GM12878 (cell line): ENCODE data around the gene CAVIN2. TPM values are rescaled to one million over a fixed set of nuclear protein-coding genes. Genes with fewer than 3 reads are reported as not detected.

Experiments
- ATAC-seq: fragments of 200-7000 bp; cut with Tn5 transposase; 3 replicates; pipeline ENCODE4 v1.9.1; 2020; ENCODE audit warnings: mild to moderate bottlenecking, moderate library complexity
- BruUV-seq: library from RNA; stranded (reverse); fragments of 400-500 nt; replicated peaks from 2 replicates; lab custom pipeline; 2021; lab: Mats Ljungman, UMichigan
- CTCF ChIA-PET: fragments of 300-600 bp; sonication (Branson Sonifier 250); formaldehyde crosslinking; extraction: SDS; loops from one replicate; lab custom pipeline; 2021; ENCODE audit warnings: inconsistent platforms; lab: Yijun Ruan, JAX
- POLR2A ChIA-PET: fragments of 350-600 bp; formaldehyde crosslinking; extraction: SDS; loops from one replicate; lab custom pipeline; 2021; ENCODE audit warnings: inconsistent platforms; lab: Charles Lee
- RAD21 ChIA-PET: fragments of 300-600 bp; sonication (Branson Sonifier 250); formaldehyde crosslinking; loops from one replicate; lab custom pipeline; 2023; ENCODE audit warnings: antibody characterized with exemption; ENCODE audit not compliant: unreplicated experiment; lab: Charles Lee
- SMC1A ChIA-PET: fragments of 300-600 bp; sonication (Branson Sonifier 250); formaldehyde crosslinking; loops from one replicate; lab custom pipeline; 2023; ENCODE audit not compliant: unreplicated experiment, uncharacterized antibody; lab: Charles Lee
- DNase-seq: peaks from one replicate; pipeline ENCODE4 v3.0.0-alpha.2; 2011; ENCODE audit warnings: low read depth, low spot score
- FAIRE-seq: peaks from 3 replicates; lab custom pipeline; 2011; peaks lifted over from hg19 to GRCh38; lab: Jason Lieb, UNC
- H2AFZ ChIP-seq: 2 replicates; pipeline ENCODE4 v1.6.0; 2011; ENCODE audit warnings: low read depth, low read length, control low read depth; ENCODE audit not compliant: control insufficient read depth
- H3K27ac ChIP-seq: 2 replicates; pipeline ENCODE4 v1.5.1; 2011; ENCODE audit warnings: control low read depth; ENCODE audit not compliant: control insufficient read depth, insufficient read depth
- H3K27me3 ChIP-seq, 2 experiments: replicated peaks in 1 of 2; 2 replicates each; pipeline versions ENCODE4 v1.6.0 to v1.6.1; 2011; ENCODE audit warnings: low read length in 1 of 2; ENCODE audit not compliant: control insufficient read depth in 2 of 2, insufficient read depth in 2 of 2
- H3K36me3 ChIP-seq, 2 experiments: 2 replicates each; pipeline ENCODE4 v1.5.1; 2011; ENCODE audit warnings: low read length in 1 of 2; ENCODE audit not compliant: control insufficient read depth in 2 of 2, insufficient read depth in 2 of 2
- H3K4me1 ChIP-seq: 2 replicates; pipeline ENCODE4 v1.6.1; 2011; ENCODE audit warnings: mild to moderate bottlenecking, low read length, moderate library complexity, mixed read lengths; ENCODE audit not compliant: control insufficient read depth, insufficient read depth
- H3K4me2 ChIP-seq: 2 replicates; pipeline ENCODE4 v1.6.0; 2011; ENCODE audit warnings: control low read depth; ENCODE audit not compliant: control insufficient read depth, insufficient read depth
- H3K4me3 ChIP-seq: fragments of 200-600 bp; sonication (generic); 2 replicates; pipeline ENCODE4 v1.5.1; 2016
- H3K79me2 ChIP-seq: 2 replicates; pipeline ENCODE4 v1.6.0; 2011; ENCODE audit warnings: low read length; ENCODE audit not compliant: control insufficient read depth, insufficient read depth
- H3K9ac ChIP-seq: 2 replicates; pipeline ENCODE4 v1.8.0; 2011; ENCODE audit warnings: low read length, control low read depth, mixed read lengths; ENCODE audit not compliant: control insufficient read depth, insufficient read depth
- H3K9me3 ChIP-seq: replicated peaks from 3 replicates; pipeline ENCODE4 v1.5.1; 2011; ENCODE audit warnings: mild to moderate bottlenecking, low read length; ENCODE audit not compliant: control insufficient read depth, insufficient read depth
- H4K20me1 ChIP-seq: 2 replicates; pipeline ENCODE4 v1.6.0; 2011; ENCODE audit not compliant: control insufficient read depth, insufficient read depth
- BACH1 ChIP-seq: fragments of 450-650 bp; IDR thresholded peaks from 2 replicates; pipeline ENCODE4 v1.6.1; 2017; ENCODE audit warnings: mild to moderate bottlenecking, borderline replicate concordance
- BCL11A ChIP-seq: IDR thresholded peaks from 2 replicates; pipeline ENCODE4 v1.6.1; 2011; ENCODE audit warnings: low read depth, low read length
- CBFB ChIP-seq: IDR thresholded peaks from 2 replicates; pipeline ENCODE4 v1.6.1; 2016; ENCODE audit warnings: antibody characterized with exemption, low read depth
- FOS ChIP-seq: IDR thresholded peaks from 3 replicates; pipeline ENCODE4 v1.6.1; 2011; ENCODE audit warnings: borderline replicate concordance; ENCODE audit not compliant: insufficient read length; ENCODE audit errors: extremely low read depth
- GABPA ChIP-seq: IDR thresholded peaks from 2 replicates; pipeline ENCODE4 v1.6.1; 2014; ENCODE audit warnings: antibody characterized with exemption, low read depth, mild to moderate bottlenecking, inconsistent platforms
- HCFC1 ChIP-seq: fragments of 150-350 bp; IDR thresholded peaks from 2 replicates; pipeline ENCODE4 v1.6.1; 2014; ENCODE audit warnings: low read length
- HDAC6 ChIP-seq: fragments of 200-600 bp; sonication (generic); IDR thresholded peaks from one replicate; pipeline ENCODE4 v1.8.0; 2017; ENCODE audit warnings: antibody characterized with exemption; ENCODE audit not compliant: unreplicated experiment
- HDGF ChIP-seq: fragments of 450-650 bp; IDR thresholded peaks from 2 replicates; pipeline ENCODE4 v1.6.1; 2016; ENCODE audit warnings: antibody characterized with exemption
- JUNB ChIP-seq: IDR thresholded peaks from 2 replicates; pipeline ENCODE4 v1.6.1; 2016; ENCODE audit warnings: antibody characterized with exemption, mild to moderate bottlenecking
- MTA3 ChIP-seq: IDR thresholded peaks from 2 replicates; pipeline ENCODE4 v1.6.1; 2012; ENCODE audit warnings: low read length, inconsistent platforms, borderline replicate concordance
- NFXL1 ChIP-seq: fragments of 450-650 bp; IDR thresholded peaks from 2 replicates; pipeline ENCODE4 v1.6.1; 2017; ENCODE audit warnings: antibody characterized with exemption, mild to moderate bottlenecking, borderline replicate concordance
- NR2C1 ChIP-seq: fragments of 450-650 bp; IDR thresholded peaks from 2 replicates; pipeline ENCODE4 v1.6.1; 2017; ENCODE audit warnings: antibody characterized with exemption, mild to moderate bottlenecking, moderate library complexity
- NRF1 ChIP-seq: conservative IDR thresholded peaks from 2 replicates; pipeline ENCODE4 v1.6.1; 2011; ENCODE audit warnings: mild to moderate bottlenecking, low read depth, low read length, improper control_type of control experiment
- PAX8 ChIP-seq: fragments of 450-650 bp; IDR thresholded peaks from 2 replicates; pipeline ENCODE4 v1.6.1; 2017; ENCODE audit warnings: mild to moderate bottlenecking, moderate library complexity
- RBBP5 ChIP-seq: fragments of 200-600 bp; sonication (generic); conservative IDR thresholded peaks from 2 replicates; pipeline ENCODE4 v1.6.1; 2016
- SKIL ChIP-seq: fragments of 450-650 bp; IDR thresholded peaks from 2 replicates; pipeline ENCODE4 v1.6.1; 2017; ENCODE audit warnings: mild to moderate bottlenecking, low read depth, inconsistent platforms; ENCODE audit not compliant: poor library complexity, severe bottlenecking
- TARDBP ChIP-seq: IDR thresholded peaks from 2 replicates; pipeline ENCODE4 v1.6.1; 2016; ENCODE audit warnings: borderline replicate concordance
- ZBTB33 ChIP-seq: fragments of 450-650 bp; IDR thresholded peaks from 2 replicates; pipeline ENCODE4 v1.6.1; 2017; ENCODE audit warnings: mild to moderate bottlenecking
- ZNF24 ChIP-seq: fragments of 450-650 bp; IDR thresholded peaks from 2 replicates; pipeline ENCODE4 v1.6.1; 2017; ENCODE audit warnings: antibody characterized with exemption, mild to moderate bottlenecking
- WGBS: methylation state at CpG from one replicate; pipeline ENCODE4 v1.1.6; 2016; ENCODE audit warnings: low lambda C conversion rate; ENCODE audit not compliant: insufficient replicate concordance, insufficient coverage; ENCODE audit errors: missing lambda C conversion rate; 5-methylcytosine and 5-hydroxymethylcytosine counted together
- in situ Hi-C: fragments of 300-500 bp; cut with MboI; formaldehyde crosslinking; loops from 9 replicates; pipeline ENCODE4 v1.14.3; 2018; ENCODE audit warnings: mixed read lengths
- intact Hi-C: fragments of 100-400 bp; cut with micrococcal nuclease; formaldehyde crosslinking; loops from one replicate; pipeline ENCODE4 v1.14.2; 2022; ENCODE audit not compliant: unreplicated experiment
- polyA plus RNA-seq, 11 experiments: library from polyadenylated mRNA; depleted of rRNA in 4 of 11; unstranded in 6 of 11; stranded (reverse) in 5 of 11; fragments of >200 nt; fragmentation: Nextera tagmentation in 4 of 11; fragmentation: Illumina TruSeq in 1 of 11; extraction: Ambion mirVana in 4 of 11; extraction: Trizol in 1 of 11; gene quantifications; 1 replicate in 1 of 11; 2 replicates in 10 of 11; pipeline versions ENCODE4 v1.2.1 to v1.2.3, GENCODE V29; 2011 to 2016; ENCODE audit warnings: inconsistent platforms in 2 of 11, missing spikeins in 2 of 11, low read depth in 1 of 11
- total RNA-seq, 4 experiments: library from RNA; depleted of rRNA in 3 of 4; stranded (reverse); fragments of >200 nt in 3 of 4; fragmentation: Illumina TruSeq in 1 of 4; extraction: Trizol in 1 of 4; gene quantifications; 2 replicates each; pipeline versions ENCODE4 v1.2.1 to v1.2.3, GENCODE V29; 2013 to 2021

The CAVIN2 gene
- total and polyA plus RNA-seq, 10 of the 15 experiments (the other 5 are each of a cell fraction or from before 2014, with no cell fraction given): not detected

DNA sequence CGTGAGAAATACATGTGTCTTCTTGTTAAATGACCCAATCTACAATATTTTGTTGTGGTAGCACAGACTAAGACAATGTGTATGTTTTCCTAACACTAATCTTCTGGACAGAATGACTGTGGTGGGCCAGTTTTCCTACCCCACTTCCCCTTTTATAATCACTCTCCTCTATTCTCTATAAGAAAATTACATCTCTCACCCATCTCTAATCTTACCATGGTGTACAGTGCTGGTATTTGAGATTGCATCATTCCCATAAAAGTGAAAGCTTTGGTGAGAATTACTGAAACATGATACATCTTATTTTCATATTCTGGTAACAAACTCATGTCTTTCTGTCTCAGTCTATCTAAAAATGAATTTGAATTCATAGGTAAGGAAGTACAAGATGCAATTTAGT lies 40.5 kb downstream of the CAVIN2 start:
- ChIA-PET SMC1A (interaction anchor here (0.6 to 3.3 kb wide), 8 partner anchors 11 to 393 kb away, joined by 3 to 12 read pairs (median 3); no protein-coding TSS in a partner anchor), POLR2A (no interaction called here), RAD21 (no interaction called here), CTCF (interaction anchor here (0.6 to 2.3 kb wide), 9 partner anchors 25 to 1075 kb away, joined by 3 to 8 read pairs (median 3); no protein-coding TSS in a partner anchor)
- H2AFZ ChIP-seq: no peak overlapping the region
- no peak overlapping the region for H3K27ac ChIP-seq
- DNase-seq (no peak), ATAC-seq (peak; percentile 25; the same call in 2 of the 3 replicates), FAIRE-seq (no peak)
- no peaks in the 10 kb centered on the region for H3K36me3 ChIP-seq
- no peak overlapping the region for H3K4me2 ChIP-seq
- intact Hi-C loops: no loop called here
- H3K79me2 ChIP-seq: no peaks in the 10 kb centered on the region
- H3K27me3 ChIP-seq: no peaks in the 10 kb centered on the region; a peak in 1 of 4 replicates
- no peak for TF ChIP-seq SKIL
- no peak for TF ChIP-seq HDGF
- no peak for TF ChIP-seq RBBP5
- TF ChIP-seq NR2C1: no peak
- TF ChIP-seq NFXL1: no peak
- no peak for TF ChIP-seq GABPA
- no peak for TF ChIP-seq ZBTB33
- TF ChIP-seq TARDBP: no peak
- no peak for TF ChIP-seq HCFC1
- no peak for TF ChIP-seq CBFB
- no peak for TF ChIP-seq NRF1
- no peak for TF ChIP-seq JUNB
- no peak for TF ChIP-seq HDAC6
- no peak for TF ChIP-seq BACH1
- TF ChIP-seq BCL11A: no peak
- TF ChIP-seq ZNF24: no peak
- TF ChIP-seq FOS: no peak
- no peak for TF ChIP-seq PAX8
- TF ChIP-seq MTA3: no peak
- no peak overlapping the region for H3K9ac ChIP-seq
- no peaks in the 10 kb centered on the region for H3K9me3 ChIP-seq
- WGBS: 0% methylated on average over 1 of the region's 1 CpG
- H4K20me1 ChIP-seq: no peaks in the 10 kb centered on the region
- no peak overlapping the region for H3K4me3 ChIP-seq
- in situ Hi-C loops: no loop called here
- no TSS peak for BruUV-seq
- no peaks in the 10 kb centered on the region for H3K4me1 ChIP-seq
